GM13977 (cell line): ENCODE measurements around the gene MYO15A.

Experiments
- DNase-seq: peaks from one replicate; pipeline ENCODE4 v3.0.0; 2012; ENCODE audit warnings: low spot score
- in situ Hi-C: fragments of 300-500 bp; cut with MboI; formaldehyde crosslinking; loops from one replicate; pipeline ENCODE4 v1.12.0; 2022; ENCODE audit warnings: low sequenced_read_pairs, low pct_unique_long_range_greater_than_20kb, mixed read lengths, inconsistent platforms; ENCODE audit not compliant: unreplicated experiment
- TF ChIP-seq, protein P1 (sequence below): IDR thresholded peaks from 2 replicates; pipeline ENCODE4 v1.5.1; 2012; ENCODE audit warnings: mild to moderate bottlenecking, control low read depth; ENCODE audit not compliant: insufficient read depth; ENCODE audit errors: extremely low read depth, missing control alignments

The MYO15A gene

DNA sequence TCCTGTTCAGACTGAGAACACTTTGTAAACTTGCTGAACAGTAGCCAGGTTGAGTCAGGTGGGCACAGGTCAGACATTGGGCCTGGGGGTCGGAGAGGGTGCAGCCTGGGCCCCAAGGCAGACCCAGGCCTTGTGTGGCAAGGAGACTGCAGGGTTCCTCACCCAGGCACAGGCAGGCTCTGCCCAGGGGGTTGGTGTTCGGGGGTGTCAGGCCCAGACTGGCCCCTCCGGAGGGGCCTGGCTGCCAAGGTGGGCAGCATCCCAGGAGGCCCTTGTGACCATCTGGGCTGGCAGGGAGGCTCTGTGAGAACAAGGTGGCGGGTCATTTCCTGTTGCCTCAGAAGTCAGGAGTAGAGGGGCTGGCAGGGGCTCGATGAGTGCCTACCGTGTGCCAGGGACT is 585 bp upstream of the MYO15A start:
- DNase-seq = no peak
- TF ChIP-seq, protein P1, sequence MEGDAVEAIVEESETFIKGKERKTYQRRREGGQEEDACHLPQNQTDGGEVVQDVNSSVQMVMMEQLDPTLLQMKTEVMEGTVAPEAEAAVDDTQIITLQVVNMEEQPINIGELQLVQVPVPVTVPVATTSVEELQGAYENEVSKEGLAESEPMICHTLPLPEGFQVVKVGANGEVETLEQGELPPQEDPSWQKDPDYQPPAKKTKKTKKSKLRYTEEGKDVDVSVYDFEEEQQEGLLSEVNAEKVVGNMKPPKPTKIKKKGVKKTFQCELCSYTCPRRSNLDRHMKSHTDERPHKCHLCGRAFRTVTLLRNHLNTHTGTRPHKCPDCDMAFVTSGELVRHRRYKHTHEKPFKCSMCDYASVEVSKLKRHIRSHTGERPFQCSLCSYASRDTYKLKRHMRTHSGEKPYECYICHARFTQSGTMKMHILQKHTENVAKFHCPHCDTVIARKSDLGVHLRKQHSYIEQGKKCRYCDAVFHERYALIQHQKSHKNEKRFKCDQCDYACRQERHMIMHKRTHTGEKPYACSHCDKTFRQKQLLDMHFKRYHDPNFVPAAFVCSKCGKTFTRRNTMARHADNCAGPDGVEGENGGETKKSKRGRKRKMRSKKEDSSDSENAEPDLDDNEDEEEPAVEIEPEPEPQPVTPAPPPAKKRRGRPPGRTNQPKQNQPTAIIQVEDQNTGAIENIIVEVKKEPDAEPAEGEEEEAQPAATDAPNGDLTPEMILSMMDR = no peak
- in situ Hi-C loops = no loop called here

GRCh38 chr17:18109935-18110485 is 1.5 kb downstream of the MYO15A start:
- in situ Hi-C loops = no loop called here
- DNase-seq = no peak
- TF ChIP-seq, protein P1 = no peak

GRCh38 chr17:18110636-18111145 is 2.1 kb downstream of the MYO15A start:
- TF ChIP-seq, protein P1 = no peak
- no peak for DNase-seq
- in situ Hi-C loops = no loop called here

GRCh38 chr17:18111330-18111971 is 2.9 kb downstream of the MYO15A start:
- in situ Hi-C loops = no loop called here
- no peak for DNase-seq

DNA sequence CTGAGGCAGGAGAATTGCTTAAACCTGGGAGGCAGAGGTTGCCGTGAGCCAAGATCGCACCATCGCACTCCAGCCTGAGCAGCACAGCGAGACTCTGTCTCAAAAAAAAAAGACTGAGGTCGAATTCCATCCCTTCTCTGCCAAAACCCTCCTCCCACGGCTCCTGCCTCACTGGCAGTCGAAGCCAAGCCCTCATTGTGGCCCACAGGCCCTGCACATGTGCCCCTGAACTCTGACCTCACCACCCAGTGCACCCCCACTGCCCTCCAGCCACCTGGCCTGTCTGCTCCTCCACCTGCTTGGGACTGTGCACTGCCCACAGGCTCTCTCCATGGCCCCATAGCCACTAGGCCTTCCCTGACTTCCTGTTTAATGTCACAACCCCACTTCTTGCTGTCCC is 7.0 kb downstream of the MYO15A start:
- in situ Hi-C loops = no loop called here
- TF ChIP-seq, protein P1 = no peak
- DNase-seq = no peak

More at GRCh38 chr17:18111330-18111971, 2.9 kb downstream of the MYO15A start:
- TF ChIP-seq, protein P1 = no peak

DNA sequence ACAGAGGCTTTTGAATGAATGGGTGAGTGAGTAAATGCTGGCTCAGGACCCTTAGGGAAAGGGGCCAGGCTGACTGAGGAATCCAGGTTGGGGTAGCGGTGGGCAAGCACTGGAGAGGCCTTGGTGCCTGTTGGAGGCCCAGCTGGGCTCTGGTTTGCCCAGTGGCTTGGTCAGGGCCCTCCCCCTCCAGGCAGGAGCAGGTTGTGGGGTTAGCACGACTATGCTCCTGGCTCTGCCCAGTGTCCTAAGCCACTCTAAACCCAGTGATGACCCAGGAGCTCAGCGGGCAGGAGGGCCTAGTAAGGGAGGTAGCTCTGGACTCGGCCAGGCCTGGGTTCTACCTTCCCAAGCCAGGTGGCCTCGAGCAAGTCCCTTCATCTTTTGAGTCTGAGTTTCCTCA is 7.5 kb downstream of the MYO15A start:
- TF ChIP-seq, protein P1 = no peak
- in situ Hi-C loops = no loop called here
- DNase-seq = no peak
